ENCODE data around the gene MAGI3.
"Not testable (repeated sequence)": the region's sequence is repeated elsewhere in the genome, so short reads cannot be mapped to it uniquely, and the experiment has no call there.

The MAGI3 gene

DNA sequence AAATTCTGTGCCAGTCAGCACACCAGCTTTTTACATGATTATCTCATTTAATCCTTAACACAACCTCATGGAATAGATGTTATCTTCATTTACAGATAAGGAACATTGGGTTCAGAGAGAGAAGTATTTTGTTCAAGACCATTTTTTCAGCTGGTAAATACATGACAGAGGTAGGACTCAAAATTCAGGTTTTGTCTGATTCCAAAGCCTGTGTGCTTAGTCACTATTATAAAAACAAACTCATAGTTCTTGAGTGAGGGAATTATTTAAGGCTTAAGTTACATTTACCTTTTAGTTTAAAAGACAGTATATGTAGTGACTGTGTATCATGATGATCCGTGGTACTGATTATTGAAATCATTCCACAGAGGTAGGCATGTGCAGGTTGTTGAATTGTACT, 125.2 kb downstream of the MAGI3 start:
- no peak for DNase-seq (ENCODE audit: low spot score)

DNA sequence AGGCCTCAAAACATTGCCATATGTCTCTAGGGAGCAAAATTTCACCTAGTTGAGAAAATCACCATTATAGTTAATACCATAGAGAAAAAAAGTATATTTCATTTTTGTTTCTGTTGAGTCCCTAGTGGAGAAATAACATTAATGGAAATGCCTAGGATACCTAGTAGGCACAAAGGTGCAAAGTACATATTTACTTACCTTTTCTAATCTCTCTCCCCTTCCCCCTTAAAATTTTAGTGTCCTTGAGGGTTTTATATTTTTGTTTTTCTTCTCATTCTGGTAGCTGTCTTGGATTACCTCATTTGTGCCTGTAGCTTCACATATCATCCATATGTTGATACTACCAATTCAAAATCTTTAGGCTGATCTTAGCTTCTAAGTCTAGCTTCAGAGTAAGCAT, 127.0 kb downstream of the MAGI3 start:
- no peak for DNase-seq (ENCODE audit: low spot score)

DNA sequence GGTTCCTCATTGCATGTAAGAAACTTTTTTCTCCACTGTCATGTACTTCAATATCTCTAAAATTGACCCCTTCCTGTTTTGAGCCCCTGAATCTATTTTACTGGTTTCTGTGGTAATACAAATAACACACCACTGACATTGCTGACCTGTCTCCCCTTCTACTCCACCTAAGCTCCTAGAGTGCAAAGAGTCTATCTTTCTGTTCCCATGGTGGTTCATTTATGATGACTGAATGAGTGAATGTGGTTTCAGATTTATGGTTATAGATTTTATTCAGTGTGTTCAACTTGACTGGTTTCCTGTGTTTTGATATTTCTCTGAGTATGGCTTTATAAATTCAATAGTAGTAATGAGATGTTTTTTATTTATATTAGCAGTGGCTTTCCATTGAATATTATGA, 127.7 kb downstream of the MAGI3 start:
- no peak for DNase-seq (ENCODE audit: low spot score)

DNA sequence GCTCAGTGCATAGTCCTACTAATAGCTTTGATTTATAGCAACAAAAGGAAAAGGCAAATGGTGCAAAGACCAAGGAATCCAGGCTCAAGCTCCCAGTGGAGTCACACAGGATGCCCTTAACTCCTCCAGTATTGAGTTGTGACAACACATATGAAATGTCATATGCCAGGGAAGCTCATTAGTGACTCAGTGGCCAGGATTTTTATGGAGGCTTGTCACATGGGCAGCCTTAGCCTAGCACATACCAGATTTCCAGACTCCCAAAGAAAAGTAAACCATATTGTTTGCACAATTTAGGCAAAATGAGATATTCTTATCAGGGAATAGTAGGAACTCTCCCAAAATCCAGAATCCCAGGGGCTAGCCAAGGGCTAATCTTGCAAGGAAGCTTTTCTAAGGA, 129.2 kb downstream of the MAGI3 start:
- peak; percentile 60 for DNase-seq (ENCODE audit: low spot score)

DNA sequence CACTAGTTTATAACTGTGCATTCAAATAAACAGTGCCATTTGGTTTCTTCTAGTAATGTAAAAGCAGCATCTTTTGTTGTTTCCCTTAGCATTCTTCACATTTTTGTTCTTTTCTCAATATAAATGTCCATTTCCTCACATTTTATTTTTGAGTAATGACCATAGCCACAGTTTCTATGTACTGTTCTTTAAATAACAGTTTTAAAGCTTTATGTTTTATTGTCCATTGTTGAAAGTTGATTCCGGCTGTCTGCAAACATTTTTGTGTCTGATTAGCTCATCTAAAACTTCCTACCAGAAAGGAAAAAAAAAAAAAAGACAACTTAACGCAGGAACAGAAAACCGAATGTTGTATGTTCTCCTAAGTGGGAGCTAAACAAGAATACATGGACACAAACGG, 139.7 kb downstream of the MAGI3 start:
- peak; percentile 36 for DNase-seq (ENCODE audit: low spot score)

DNA sequence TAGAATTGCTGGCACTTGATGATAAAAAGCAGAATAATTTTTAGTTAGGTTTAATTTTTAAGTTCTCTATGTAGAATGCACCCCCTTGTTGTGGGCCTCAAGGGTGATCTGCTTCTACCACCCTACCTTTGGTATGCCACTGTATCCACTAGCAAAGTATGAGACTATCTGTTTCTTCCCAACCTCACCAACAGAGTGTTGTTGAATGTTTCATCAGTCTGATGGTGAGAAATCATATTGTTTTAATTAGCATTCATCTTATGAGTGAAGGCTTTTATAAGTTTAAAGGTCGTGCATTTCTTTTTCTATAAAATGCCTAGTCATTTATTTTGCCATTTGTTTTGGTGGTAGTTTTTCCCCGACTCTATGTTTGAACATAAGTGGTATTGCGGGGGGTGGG, 141.0 kb downstream of the MAGI3 start:
- DNase-seq (ENCODE audit: low spot score), result no peak

DNA sequence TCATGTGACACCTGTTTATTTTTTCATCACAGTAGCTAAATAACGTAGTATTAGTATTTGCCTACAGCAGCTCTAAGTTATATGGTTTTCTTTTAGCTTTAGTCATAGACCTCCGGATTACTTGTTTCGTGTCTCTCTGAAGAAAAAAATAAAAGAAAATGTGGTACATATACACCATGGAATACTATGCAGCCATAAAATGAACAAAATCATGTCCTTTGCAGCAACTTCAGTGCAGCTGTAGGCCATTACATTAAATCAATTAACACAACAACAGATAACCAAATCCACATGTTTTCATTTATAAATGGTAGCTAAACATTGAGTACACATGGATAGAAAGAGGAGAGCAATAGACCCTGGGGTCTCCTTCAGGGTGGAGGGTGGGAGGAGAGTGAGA, 142.7 kb downstream of the MAGI3 start:
- DNase-seq (ENCODE audit: low spot score), result no peak

DNA sequence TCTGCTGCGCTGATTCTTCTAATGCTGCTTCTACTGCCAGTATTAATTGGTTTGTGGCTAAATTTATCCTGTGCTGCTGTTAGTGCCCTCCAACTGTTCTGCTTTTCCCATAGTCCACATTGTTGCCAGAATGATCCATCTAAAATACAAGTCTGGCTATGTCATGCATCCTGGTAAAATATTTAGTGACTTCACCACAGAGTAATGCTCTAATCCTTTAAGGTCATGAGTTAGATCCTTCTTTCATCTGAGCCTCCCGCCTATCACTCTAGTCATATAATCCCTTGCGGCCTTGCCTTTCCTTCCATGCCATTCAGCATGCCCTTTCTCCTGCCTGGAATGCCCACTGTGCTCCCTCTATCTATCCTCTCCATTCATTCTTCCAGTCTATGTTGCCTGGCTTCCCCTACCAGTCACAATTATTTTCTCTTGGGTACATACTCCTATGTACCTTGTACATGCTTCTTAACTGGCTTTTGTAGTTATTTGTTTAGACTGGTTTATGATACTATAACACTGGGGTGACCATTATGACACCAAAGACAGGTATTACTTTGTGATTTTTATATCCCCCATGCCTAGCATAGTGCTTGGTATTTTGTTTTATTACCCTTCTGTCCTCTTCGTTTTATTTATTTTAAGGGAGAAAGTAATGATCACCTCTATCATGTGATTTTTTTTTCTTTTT, 144.0 kb downstream of the MAGI3 start:
- no peak for DNase-seq (ENCODE audit: low spot score)

DNA sequence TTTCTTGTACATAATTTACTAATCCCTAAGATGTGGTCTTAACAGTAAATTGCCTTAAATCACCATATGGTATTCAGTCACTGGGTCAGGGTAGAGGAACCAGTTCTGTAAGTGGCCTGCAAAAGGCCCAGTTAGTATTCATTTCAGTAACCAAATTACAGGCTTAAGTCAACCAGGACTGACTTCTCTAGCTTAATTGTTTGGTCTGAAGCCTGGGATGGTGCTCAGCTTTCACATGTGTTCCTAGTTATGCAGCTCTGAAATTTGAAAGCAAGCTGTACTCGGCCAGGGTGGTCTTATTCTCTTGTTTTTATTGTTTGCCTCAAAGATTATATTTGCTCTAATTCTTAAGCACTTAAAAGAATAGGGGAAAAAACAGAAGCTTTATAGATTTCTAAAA, 144.6 kb downstream of the MAGI3 start:
- no peak for DNase-seq (ENCODE audit: low spot score)

DNA sequence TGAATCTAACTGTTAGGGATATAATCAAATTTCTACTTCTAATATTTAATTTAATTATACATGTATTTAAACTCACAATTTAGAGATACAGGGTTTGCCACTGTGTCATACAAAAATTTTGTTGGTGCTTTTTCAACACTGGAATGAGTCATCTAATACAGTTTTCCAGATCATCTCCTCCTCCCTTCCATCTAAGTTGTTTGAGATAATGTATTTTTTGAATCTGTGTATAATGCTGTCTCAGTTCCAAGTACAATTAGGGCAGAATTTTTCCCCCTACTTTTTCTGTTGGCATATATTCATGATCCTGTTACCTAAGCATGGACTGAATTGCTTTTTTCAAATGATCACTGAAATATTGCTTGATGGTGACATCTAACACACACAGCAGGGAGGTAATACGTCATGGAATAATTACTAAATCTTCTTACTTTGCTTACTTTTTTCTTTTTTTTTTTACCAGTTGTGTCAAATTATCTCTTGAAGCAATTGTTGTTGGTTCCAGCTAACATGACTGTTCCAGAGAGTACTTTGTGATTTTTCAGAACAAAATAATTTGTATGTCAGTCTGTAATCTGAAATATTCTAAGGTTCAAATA, 146.0 kb downstream of the MAGI3 start:
- DNase-seq (ENCODE audit: low spot score), result no peak

DNA sequence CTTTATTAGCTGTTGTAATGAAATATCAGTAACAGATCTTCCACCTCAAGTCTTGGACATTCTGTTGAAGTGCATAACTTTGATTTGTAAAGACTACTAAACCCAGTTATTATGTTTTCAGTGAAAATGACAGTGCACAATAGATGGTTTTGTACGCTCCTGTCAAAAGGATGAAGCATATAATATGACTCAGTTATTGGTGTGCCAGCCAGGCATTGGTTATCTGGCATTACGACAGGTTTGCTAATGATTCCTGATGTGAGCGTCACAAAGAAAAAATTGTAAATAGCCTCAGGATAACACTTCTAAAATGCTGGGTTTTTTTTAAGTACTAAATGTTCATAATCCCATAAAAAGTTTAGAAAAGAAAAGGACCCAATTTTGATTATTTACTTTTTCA, 147.9 kb downstream of the MAGI3 start:
- no peak for DNase-seq (ENCODE audit: low spot score)

DNA sequence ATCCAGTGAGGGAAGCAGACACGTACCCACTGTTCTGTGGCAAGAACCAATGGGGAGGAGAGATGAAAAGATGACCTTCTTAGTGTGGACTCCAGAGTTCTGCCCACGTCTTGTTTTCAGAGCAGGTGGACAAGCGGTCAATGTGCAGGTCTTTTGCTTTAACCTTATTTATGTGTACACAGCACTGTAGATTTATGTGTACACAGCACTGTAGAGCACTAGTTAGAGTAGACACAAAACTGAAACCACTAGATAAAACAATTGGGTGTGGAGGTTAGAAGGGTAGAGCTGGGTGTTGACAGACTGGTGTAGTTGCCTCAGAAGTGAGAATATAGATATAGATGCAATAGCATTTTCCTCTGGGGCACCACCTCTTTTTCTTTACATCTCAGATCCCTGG, 150.0 kb downstream of the MAGI3 start:
- DNase-seq (ENCODE audit: low spot score), result no peak

DNA sequence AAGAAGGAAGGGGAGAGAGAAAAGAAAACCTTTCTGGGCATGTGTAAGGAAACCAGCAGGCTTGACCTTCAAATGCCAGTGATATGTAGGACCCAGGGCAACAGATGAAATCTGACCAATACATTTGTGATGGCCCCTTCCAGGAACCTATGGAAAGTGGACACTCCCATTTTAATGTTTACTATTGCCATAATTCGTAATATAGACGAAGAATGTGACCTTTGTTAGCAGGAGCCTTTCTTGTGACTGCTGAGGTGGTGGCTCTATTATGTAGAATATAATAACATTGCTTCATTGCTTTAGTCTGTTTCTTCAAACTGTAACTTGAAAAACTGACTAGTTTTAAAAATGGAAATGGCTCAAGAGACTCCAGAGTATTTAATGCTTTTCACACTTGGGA, 150.8 kb downstream of the MAGI3 start:
- no peak for DNase-seq (ENCODE audit: low spot score)

DNA sequence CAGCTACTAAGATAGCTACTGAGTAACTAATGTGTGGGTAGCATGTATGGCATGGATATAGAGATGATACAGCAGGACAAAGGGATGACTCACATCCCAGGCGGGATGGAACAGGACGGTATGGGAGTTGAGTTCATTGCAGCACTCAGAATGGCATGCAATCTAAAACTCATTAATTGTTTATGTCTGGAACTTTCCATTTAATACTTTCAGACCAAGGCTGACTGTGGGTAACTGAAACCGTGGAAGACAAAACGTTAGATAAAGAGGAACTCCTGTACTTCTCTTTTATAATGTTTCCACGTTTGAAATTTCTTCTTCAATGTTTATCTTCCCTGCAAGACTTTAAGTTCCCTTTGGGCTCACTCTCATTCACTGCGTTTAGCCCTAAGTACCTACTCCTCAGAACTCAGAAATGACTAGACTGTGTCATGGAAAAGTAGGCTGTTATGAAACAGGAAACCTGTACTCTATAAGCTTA, 151.9 kb downstream of the MAGI3 start:
- peak; percentile 35 for DNase-seq (ENCODE audit: low spot score)

DNA sequence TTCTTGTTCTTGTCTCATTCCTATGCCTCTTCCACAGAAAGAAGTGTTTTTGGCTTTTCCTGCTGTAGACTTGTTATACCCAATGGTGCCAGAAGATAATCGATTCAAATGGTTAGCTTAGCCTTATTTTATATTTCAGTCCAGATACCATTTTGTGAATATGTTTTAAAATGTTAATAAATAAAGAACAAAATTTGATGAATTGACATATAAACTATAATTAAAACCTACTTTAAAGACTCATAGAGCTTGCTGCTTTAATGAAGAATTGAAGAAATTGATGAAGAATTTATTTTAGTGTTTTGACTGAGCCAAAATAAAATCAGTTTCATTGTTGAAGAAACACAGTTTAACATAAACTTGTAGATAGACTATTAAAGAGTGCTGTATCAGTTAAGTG, 152.8 kb downstream of the MAGI3 start:
- no peak for DNase-seq (ENCODE audit: low spot score)

DNA sequence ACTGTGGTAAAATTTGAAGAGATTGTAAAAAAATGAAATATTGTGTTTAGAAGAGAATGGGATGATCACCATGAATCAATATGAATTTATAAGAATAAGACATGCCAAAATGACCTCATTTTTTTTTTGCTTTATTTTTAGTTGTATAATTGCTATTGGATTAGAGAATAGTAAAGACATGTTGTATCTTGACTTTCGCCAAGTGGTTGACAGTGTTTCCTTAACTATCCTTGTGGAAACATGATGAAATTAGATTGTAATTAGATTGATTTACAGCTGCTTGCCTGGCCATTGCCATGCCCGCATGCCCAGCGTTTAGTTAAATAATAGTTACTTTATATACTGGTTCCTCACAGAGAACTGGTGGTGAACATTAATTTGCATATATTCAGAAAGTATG, 154.9 kb downstream of the MAGI3 start:
- DNase-seq (ENCODE audit: low spot score), result no peak

DNA sequence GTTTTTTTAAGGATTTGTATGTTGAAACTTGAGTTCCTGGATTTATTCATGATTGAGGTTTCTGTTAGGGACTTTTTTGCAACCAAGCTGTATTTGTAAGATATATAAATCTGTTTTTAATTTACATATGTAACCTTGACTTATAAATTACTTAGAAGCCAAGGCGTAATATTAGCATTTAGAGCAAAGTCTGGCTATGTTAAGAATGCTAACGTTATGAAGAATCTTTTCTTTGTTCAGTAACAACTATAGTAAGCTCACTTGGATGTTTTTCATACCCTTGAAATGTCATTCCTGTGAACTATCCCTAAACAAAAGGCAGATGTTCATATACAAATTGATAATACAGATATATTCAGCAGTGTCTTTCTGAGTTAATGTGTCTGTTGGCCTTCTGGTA, 155.3 kb downstream of the MAGI3 start:
- no peak for DNase-seq (ENCODE audit: low spot score)

DNA sequence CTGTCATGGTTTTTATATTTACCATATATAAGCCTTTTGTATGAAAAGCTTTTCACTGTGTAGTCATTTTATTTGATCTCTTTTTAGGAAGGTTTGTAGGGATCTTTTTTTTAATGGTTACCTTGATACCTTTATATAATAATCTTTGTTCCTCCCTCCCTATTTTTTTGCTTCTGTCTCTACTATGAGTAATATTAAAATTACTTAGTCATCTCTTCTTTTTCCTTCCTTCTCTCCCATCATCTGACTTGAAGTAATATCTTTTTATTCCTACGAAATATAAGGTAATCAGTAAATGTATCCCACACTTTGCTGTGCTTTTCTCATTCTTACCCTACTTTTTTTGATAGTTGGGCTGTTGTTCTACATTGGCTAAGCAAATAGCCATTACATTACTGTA, 161.4 kb downstream of the MAGI3 start:
- DNase-seq (ENCODE audit: low spot score), result no peak

DNA sequence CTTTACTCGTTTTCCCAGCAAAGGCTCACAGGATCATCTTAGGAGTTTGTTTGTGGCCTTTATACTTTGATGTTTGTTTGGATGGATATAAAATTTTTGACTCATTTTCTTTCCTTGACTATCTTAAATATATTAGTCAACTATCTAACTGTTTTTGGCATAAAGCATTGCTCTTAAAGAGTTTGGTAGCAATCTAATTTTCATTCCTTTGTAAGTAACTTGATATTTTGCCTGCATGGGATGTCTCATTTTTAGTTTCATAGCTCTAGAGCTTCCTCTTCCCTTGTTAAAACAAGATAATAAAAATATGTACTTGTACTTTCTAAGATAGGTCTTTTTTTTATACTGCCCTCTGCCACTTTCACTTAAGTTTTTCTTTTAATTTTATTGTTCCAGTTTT, 161.9 kb downstream of the MAGI3 start:
- DNase-seq (ENCODE audit: low spot score), result no peak

DNA sequence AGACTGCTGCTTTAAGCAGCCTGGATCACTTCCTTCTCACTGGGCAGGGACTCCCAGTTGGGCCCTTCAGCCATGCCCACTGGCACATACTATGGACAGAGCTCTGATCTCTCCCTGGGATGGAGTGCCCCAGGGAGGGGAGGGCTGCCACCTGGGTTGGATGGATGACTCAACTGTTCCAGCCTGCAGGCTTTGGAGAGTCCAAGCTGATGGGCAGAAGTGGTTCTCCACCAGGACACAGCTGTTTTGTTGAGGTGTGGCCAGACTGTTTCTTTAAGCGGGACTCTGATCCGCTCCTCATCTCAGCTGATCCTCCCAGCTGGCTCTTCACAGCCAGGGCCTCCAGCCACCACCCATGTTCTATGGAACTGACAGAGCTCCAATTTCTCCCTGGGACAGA, 166.9 kb downstream of the MAGI3 start:
- DNase-seq (ENCODE audit: low spot score), result no peak

DNA sequence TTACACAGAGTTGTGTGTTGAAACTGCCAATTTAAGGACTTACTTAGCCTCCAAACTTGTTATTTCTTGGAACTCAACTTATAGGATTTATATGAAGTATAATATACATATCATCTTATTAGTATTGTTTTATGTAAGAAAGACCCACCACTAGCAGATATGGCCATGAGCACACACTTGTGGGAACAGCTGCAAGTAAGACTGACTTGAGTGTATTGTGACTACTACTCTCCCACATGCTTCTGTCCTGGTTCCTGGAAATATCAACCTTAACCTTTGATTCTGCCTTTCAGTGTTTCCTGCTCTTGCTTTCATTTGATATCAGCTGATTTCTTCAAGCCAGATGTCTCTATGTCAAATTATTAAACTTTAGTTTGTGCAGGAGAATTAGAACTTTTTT, 175.3 kb downstream of the MAGI3 start:
- DNase-seq (ENCODE audit: low spot score), result no peak

DNA sequence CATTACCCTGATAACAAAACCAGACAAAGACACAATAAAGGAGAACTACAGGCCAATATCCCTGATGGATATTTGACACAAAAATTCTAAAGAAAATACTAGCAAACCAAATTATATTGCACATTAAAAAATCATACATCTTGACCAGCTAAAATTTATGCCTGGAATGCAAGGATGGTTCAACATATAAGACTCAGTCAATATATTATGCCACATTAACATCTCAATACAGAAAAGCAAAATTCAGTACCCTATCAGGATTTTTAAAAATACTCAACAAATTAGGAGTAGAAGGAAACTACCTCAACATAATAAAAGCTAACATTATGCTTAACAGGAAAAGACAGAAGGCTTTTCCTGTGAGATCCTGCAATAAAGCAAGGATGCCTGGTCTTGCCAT, 177.1 kb downstream of the MAGI3 start:
- no peak for DNase-seq (ENCODE audit: low spot score)

DNA sequence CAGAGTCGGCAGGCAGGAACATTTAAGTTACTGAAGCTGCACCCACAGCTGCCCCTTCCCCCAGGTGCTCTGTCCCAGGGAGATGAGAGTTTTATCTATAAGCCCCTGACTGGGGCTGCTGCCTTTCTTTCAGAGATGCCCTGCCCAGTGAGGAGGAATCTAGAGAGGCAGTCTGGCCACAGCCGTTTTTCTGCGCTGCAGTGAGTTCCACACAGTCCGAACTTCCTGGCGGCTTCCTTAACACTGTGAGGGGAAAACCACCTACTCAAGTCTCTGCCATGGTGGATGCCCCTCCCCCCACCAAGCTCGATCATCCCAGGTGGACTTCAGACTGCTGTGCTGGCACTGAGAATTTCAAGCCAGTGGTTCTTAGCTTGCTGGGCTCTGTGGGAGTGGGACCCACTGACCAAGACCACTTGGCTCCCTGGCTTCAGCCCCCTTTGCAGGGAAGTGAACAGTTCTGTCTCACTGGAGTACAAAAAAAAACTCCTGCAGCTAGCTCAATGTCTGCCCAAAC, 185.5 kb downstream of the MAGI3 start:
- DNase-seq (ENCODE audit: low spot score), result not testable (repeated sequence)

DNA sequence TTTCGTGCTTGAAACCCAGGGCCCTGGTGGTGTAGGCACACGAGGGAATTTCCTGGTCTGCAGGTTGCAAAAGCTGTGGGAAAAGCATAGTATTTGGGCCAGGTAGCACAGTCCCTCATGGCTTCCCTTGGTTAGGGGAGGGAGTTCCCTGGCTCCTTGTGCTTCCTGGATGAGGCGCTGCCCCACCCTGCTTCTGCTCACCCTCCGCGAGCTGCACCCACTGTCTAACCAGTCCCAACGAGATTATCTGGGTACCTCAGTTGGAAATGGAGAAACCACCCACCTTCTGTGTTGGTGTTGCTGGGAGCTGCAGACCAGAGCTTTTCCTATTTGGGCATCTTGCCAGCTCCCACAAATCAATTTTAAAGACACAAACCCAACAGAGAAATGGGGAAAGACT, 186.0 kb downstream of the MAGI3 start:
- no peak for DNase-seq (ENCODE audit: low spot score)
